Measurements from ENCODE around the gene PIK3AP1. TPM values are rescaled to one million over a fixed set of nuclear protein-coding genes. Genes with fewer than 3 reads are reported as not detected.

Gene PIK3AP1
- total RNA-seq, 2 donors from 2014 or later: 1.3 to 5.2 TPM

- Mint-ChIP-seq H3K27me3 (ENCODE audit: insufficient read depth) (no peaks in the 10 kb centered on the region), H3K4me1 (no peaks in the 10 kb centered on the region), H3K4me3 (no peak overlapping the region), H3K27ac (no peak overlapping the region), H3K36me3 (ENCODE audit: low read depth) (peaks cover 20% of the 10 kb centered on the region), H3K9me3 (peaks cover 8% of the 10 kb centered on the region)
- Histone ChIP-seq H3K36me3 (ENCODE audit: control insufficient read depth, insufficient read depth, low read length) (no peaks in the 10 kb centered on the region), H3K27ac (ENCODE audit: low read depth, low read length) (no peak overlapping the region), H3K9ac (ENCODE audit: extremely low read depth, low read length, poor library complexity, severe bottlenecking) (no peak overlapping the region), H3K4me1 (ENCODE audit: control insufficient read depth, insufficient read depth, low read length) (no peaks in the 10 kb centered on the region), H3K27me3 (ENCODE audit: control insufficient read depth, insufficient read depth, low read length, poor library complexity, severe bottlenecking) (no peaks in the 10 kb centered on the region), H3K4me3 (ENCODE audit: low read length) (no peak overlapping the region), H3K9me3 (ENCODE audit: control insufficient read depth, low read length) (no peaks in the 10 kb centered on the region)
- 92 to 98% methylated on average over 9 of the region's 9 CpGs for WGBS, 2 experiments (ENCODE audit: insufficient coverage in 1 of 2, insufficient read length in 1 of 2)
- TF ChIP-seq, protein P1, sequence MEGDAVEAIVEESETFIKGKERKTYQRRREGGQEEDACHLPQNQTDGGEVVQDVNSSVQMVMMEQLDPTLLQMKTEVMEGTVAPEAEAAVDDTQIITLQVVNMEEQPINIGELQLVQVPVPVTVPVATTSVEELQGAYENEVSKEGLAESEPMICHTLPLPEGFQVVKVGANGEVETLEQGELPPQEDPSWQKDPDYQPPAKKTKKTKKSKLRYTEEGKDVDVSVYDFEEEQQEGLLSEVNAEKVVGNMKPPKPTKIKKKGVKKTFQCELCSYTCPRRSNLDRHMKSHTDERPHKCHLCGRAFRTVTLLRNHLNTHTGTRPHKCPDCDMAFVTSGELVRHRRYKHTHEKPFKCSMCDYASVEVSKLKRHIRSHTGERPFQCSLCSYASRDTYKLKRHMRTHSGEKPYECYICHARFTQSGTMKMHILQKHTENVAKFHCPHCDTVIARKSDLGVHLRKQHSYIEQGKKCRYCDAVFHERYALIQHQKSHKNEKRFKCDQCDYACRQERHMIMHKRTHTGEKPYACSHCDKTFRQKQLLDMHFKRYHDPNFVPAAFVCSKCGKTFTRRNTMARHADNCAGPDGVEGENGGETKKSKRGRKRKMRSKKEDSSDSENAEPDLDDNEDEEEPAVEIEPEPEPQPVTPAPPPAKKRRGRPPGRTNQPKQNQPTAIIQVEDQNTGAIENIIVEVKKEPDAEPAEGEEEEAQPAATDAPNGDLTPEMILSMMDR (conservative IDR thresholded peaks at IDR 0.05): no peak
- no peak for DNase-seq
Measured at GRCh38 chr10:96656839-96657238, 63.5 kb downstream of the PIK3AP1 start.

- Histone ChIP-seq H3K27ac (ENCODE audit: low read depth, low read length) (no peak overlapping the region), H3K9ac (ENCODE audit: extremely low read depth, low read length, poor library complexity, severe bottlenecking) (no peak overlapping the region), H3K4me1 (ENCODE audit: control insufficient read depth, insufficient read depth, low read length) (no peaks in the 10 kb centered on the region), H3K4me3 (ENCODE audit: low read length) (no peak overlapping the region), H3K27me3 (ENCODE audit: control insufficient read depth, insufficient read depth, low read length, poor library complexity, severe bottlenecking) (peaks cover 5% of the 10 kb centered on the region), H3K9me3 (ENCODE audit: control insufficient read depth, low read length) (no peaks in the 10 kb centered on the region), H3K36me3 (ENCODE audit: control insufficient read depth, insufficient read depth, low read length) (no peaks in the 10 kb centered on the region)
- TF ChIP-seq, protein P1 (conservative IDR thresholded peaks at IDR 0.05): no peak
- Mint-ChIP-seq H3K27me3 (ENCODE audit: insufficient read depth) (no peaks in the 10 kb centered on the region), H3K9me3 (peaks cover 8% of the 10 kb centered on the region), H3K4me1 (no peaks in the 10 kb centered on the region), H3K27ac (no peak overlapping the region), H3K4me3 (no peak overlapping the region), H3K36me3 (ENCODE audit: low read depth) (peaks cover 21% of the 10 kb centered on the region)
- DNase-seq: no peak
- WGBS, 2 experiments (ENCODE audit: insufficient coverage in 1 of 2, insufficient read length in 1 of 2): 91 to 93% methylated on average over 2 to 3 of the region's 3 CpGs
Measured at GRCh38 chr10:96656198-96656577, 64.1 kb downstream of the PIK3AP1 start.

GRCh38 chr10:96655461-96656197, 64.7 kb downstream of the PIK3AP1 start:
- DNase-seq: no peak
- TF ChIP-seq, protein P1 (conservative IDR thresholded peaks at IDR 0.05): no peak
- H3K27ac ChIP-seq (ENCODE audit: low read depth, low read length): no peak overlapping the region
- Mint-ChIP-seq H3K4me3 (no peak overlapping the region), H3K27me3 (ENCODE audit: insufficient read depth) (no peaks in the 10 kb centered on the region), H3K27ac (no peak overlapping the region), H3K9me3 (peaks cover 8% of the 10 kb centered on the region), H3K4me1 (no peaks in the 10 kb centered on the region), H3K36me3 (ENCODE audit: low read depth) (peaks cover 25% of the 10 kb centered on the region)
- no peaks in the 10 kb centered on the region for H3K9me3 ChIP-seq (ENCODE audit: control insufficient read depth, low read length)
- H3K36me3 ChIP-seq (ENCODE audit: control insufficient read depth, insufficient read depth, low read length): no peaks in the 10 kb centered on the region
- H3K4me1 ChIP-seq (ENCODE audit: control insufficient read depth, insufficient read depth, low read length): no peaks in the 10 kb centered on the region
- H3K9ac ChIP-seq (ENCODE audit: extremely low read depth, low read length, poor library complexity, severe bottlenecking): no peak overlapping the region
- H3K4me3 ChIP-seq (ENCODE audit: low read length): no peak overlapping the region
- peaks cover 11% of the 10 kb centered on the region for H3K27me3 ChIP-seq (ENCODE audit: control insufficient read depth, insufficient read depth, low read length, poor library complexity, severe bottlenecking)
- 90 to 92% methylated on average over 4 to 6 of the region's 7 CpGs for WGBS, 2 experiments (ENCODE audit: insufficient coverage in 1 of 2, insufficient read length in 1 of 2)

Measured in endodermal cell (in vitro differentiated cells).